ENCODE measurements around the gene SNX8.

DNA sequence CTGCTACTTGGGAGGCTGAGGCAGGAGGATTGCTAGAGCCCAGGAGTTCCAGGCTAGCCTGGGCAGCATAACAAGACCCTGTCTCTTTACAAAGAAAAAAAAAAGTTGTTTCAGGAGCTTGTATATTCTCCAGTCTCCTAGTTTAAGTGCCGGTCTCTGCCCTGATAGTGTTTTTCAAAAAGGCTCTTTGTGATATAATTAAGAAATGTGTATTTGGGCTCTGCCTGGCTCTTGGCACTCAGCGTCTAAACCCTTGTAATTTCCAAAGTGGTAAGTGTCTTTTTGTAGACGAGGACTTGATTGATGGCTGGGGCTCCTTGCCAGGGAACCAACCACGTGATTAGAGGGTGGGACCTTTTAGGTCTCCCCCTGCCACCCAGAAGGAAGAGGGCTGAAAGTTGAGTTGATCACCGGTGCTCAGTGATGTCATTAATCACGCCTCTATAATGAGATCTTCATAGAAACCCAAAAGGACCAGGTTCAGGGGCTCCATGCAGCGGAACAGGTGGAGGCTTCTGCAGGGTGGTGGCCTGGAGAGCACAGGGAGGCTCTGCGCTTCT lies 44.8 kb upstream of the SNX8 start:
- TF ChIP-seq CC2D1A (CRISPR knock-in tag; IDR thresholded peaks at IDR 0.05) = no peak
- TF ChIP-seq, protein P1, sequence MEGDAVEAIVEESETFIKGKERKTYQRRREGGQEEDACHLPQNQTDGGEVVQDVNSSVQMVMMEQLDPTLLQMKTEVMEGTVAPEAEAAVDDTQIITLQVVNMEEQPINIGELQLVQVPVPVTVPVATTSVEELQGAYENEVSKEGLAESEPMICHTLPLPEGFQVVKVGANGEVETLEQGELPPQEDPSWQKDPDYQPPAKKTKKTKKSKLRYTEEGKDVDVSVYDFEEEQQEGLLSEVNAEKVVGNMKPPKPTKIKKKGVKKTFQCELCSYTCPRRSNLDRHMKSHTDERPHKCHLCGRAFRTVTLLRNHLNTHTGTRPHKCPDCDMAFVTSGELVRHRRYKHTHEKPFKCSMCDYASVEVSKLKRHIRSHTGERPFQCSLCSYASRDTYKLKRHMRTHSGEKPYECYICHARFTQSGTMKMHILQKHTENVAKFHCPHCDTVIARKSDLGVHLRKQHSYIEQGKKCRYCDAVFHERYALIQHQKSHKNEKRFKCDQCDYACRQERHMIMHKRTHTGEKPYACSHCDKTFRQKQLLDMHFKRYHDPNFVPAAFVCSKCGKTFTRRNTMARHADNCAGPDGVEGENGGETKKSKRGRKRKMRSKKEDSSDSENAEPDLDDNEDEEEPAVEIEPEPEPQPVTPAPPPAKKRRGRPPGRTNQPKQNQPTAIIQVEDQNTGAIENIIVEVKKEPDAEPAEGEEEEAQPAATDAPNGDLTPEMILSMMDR (CRISPR knock-in tag; IDR thresholded peaks at IDR 0.05) = no peak

Data from HepG2 (cell line).